HG03520 (cell line): ENCODE results near the gene DLST.

Experiments used
- ATAC-seq: cut with Tn5 transposase; IDR thresholded peaks from one replicate; pipeline ENCODE4 v1.9.1; 2021; ENCODE audit warnings: mild to moderate bottlenecking, moderate library complexity; ENCODE audit not compliant: unreplicated experiment

DLST gene

GRCh38 chr14:74937171-74937570, 55.5 kb downstream of the DLST start:
- ATAC-seq, result no peak

- no peak for ATAC-seq
Observed at GRCh38 chr14:74938531-74939495, 57.1 kb downstream of the DLST start.

GRCh38 chr14:74940956-74941565, 59.3 kb downstream of the DLST start:
- no peak for ATAC-seq

GRCh38 chr14:74941676-74942097, 60.0 kb downstream of the DLST start:
- ATAC-seq, result no peak

- ATAC-seq, result no peak
Observed at GRCh38 chr14:74942181-74942580, 60.5 kb downstream of the DLST start.

- ATAC-seq, result no peak
Observed at GRCh38 chr14:74942608-74943007, 60.9 kb downstream of the DLST start.

- ATAC-seq, result no peak
Observed at GRCh38 chr14:74945261-74945851, 63.6 kb downstream of the DLST start.

- ATAC-seq, result no peak
Observed at GRCh38 chr14:74945852-74946658, 64.3 kb downstream of the DLST start.

GRCh38 chr14:74946659-74947281, 65.1 kb downstream of the DLST start:
- no peak for ATAC-seq

- ATAC-seq, result no peak
Observed at GRCh38 chr14:74947353-74948227, 65.9 kb downstream of the DLST start.

GRCh38 chr14:74948228-74949175, 66.8 kb downstream of the DLST start:
- ATAC-seq, result no peak

GRCh38 chr14:74949191-74949601, 67.5 kb downstream of the DLST start:
- ATAC-seq, result no peak

- ATAC-seq, result no peak
Observed at GRCh38 chr14:74949859-74950573, 68.3 kb downstream of the DLST start.

- ATAC-seq, result no peak
Observed at GRCh38 chr14:74950795-74951442, 69.2 kb downstream of the DLST start.

GRCh38 chr14:74951443-74952179, 69.9 kb downstream of the DLST start:
- ATAC-seq, result no peak

GRCh38 chr14:74952180-74952665, 70.5 kb downstream of the DLST start:
- ATAC-seq, result no peak
